ENCODE data around the gene SLC16A10.

SLC16A10 gene

DNA sequence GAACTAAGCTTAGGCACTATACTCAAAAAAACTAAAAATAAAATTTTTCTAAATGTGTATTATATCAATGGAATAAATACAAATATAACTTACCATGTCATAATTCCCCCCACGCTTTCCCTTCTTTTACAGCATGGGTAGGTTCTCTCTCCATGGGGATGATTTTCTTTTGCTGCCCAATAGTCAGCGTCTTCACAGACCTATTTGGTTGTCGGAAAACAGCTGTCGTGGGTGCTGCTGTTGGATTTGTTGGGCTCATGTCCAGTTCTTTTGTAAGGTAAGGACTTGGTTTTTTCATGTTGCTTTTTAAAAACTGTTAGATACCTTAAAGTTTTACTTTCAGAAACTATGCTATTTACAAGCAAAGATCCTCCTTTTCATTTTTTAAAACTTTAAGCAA, 85.3 kb downstream of the SLC16A10 start:
- ChIA-PET CTCF (no interaction called here), POLR2A (ENCODE audit: low non-redundant PET) (no interaction called here)
- no peak overlapping the region for H3K27ac ChIP-seq
- DNase-seq (ENCODE audit: low spot score): no peak
- no peak for TF ChIP-seq CTCF (conservative IDR thresholded peaks at IDR 0.05; ENCODE audit: low read depth)

GRCh38 chr6:111173341-111173740, 86.0 kb downstream of the SLC16A10 start:
- CTCF ChIA-PET: no interaction called here
- H3K27ac ChIP-seq: no peak overlapping the region
- no peak for DNase-seq (ENCODE audit: low spot score)
- TF ChIP-seq CTCF (conservative IDR thresholded peaks at IDR 0.05; ENCODE audit: low read depth): no peak
- POLR2A ChIA-PET (ENCODE audit: low non-redundant PET): no interaction called here

- no peak for DNase-seq (ENCODE audit: low spot score)
- POLR2A ChIA-PET (ENCODE audit: low non-redundant PET): no interaction called here
- TF ChIP-seq CTCF (conservative IDR thresholded peaks at IDR 0.05; ENCODE audit: low read depth): no peak
Observed at GRCh38 chr6:111173946-111174345, 86.6 kb downstream of the SLC16A10 start.

DNA sequence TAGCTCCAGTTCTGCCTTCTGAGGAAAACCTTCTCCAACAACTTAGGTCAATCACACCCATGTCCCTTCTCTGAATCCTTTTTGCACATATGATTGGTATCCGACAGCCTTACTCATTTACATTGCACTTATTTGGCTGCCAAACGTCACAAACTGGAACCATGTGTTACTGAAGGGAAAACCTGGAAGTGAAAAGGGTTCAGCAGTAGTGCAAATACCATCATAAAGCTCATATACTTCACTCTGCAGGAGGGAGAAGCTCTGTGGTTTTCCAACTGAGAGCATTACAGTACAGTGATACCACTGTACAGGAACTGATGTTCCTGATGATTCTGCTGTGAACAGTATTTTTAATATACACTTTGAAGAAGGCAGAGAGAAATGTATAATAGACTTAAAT, 87.8 kb downstream of the SLC16A10 start:
- POLR2A ChIA-PET (ENCODE audit: low non-redundant PET): no interaction called here
- H3K27ac ChIP-seq: no peak overlapping the region
- no peak for DNase-seq (ENCODE audit: low spot score)
- CTCF ChIA-PET: interaction anchor here (1.1 kb wide), 1 partner anchor 35 kb away, joined by 4 read pairs; no protein-coding TSS in a partner anchor
- TF ChIP-seq CTCF (conservative IDR thresholded peaks at IDR 0.05; ENCODE audit: low read depth): no peak

More at GRCh38 chr6:111173946-111174345, 86.6 kb downstream of the SLC16A10 start:
- CTCF ChIA-PET: no interaction called here
- no peak overlapping the region for H3K27ac ChIP-seq

DNA sequence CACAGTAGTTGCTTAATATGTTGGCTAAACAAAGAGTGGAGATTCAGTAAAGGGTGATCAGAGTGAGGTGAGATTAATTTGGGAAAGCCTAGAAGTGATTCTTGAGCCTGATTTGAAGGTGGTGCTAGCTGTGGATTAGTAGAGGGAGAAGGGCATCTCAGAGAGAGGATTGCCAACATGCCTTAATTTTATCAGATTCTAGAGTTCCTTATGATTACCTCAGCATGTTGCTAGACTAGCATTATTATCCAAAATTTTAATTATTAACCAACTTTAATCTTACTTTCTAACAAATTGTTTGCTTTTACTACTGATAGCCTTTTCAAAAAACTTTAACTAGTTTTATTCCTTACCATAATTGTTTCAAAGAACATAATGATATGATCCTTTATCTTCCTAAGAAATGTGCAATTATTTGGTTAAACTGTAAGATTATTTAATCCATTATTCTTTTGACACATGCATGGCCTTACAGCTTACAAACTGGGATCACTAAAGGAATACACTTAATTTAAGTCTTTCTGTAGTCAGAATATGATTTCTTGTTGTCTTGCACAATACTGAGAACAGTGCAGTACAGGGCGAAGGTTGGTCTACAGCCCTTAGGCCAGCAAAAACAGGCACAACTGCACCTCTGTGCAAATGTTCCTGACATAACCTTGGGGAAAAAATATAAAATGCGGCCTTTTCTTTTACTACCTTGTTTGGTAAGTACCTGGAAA, 88.9 kb downstream of the SLC16A10 start:
- ChIA-PET CTCF (no interaction called here), POLR2A (ENCODE audit: low non-redundant PET) (no interaction called here)
- H3K27ac ChIP-seq: no peak overlapping the region
- TF ChIP-seq CTCF (conservative IDR thresholded peaks at IDR 0.05; ENCODE audit: low read depth): no peak
- no peak for DNase-seq (ENCODE audit: low spot score)

DNA sequence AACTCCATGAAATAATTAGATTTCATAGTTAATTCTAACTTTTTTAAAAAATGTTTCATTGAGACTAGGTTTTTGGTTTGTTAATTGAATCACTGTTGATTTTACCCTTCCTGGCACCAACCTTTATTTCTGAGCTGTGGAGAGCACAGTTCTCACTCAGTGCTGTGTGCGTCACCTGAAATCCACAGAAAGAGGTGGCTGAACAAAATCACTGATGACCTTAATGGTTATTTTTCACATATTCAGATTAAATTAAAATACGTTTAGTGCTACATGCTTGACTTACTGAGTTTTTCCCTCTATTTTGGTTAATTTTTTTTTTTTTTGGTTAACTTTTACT, 89.4 kb downstream of the SLC16A10 start:
- TF ChIP-seq CTCF (conservative IDR thresholded peaks at IDR 0.05; ENCODE audit: low read depth): no peak
- CTCF ChIA-PET: interaction anchor here (0.7 kb wide), 1 partner anchor 74 kb away, joined by 3 read pairs; no protein-coding TSS in a partner anchor
- H3K27ac ChIP-seq: no peak overlapping the region
- POLR2A ChIA-PET (ENCODE audit: low non-redundant PET): no interaction called here
- DNase-seq (ENCODE audit: low spot score): no peak

All from RWPE1 (cell line).